Sigmoid colon (tissue), 4 donors: ENCODE results near the gene GALNT14.

Experiments used
- EP300 ChIP-seq, 4 donors: sonication (generic); formaldehyde crosslinking; IDR thresholded peaks; one replicate each; pipeline ENCODE4 v1.6.1; 2017; ENCODE audit warnings: antibody characterized with exemption in 4 of 4
- POLR2A ChIP-seq, 2 donors: fragments of 450-650 bp; IDR thresholded peaks; one replicate each; pipeline ENCODE4 v1.6.1; 2016; ENCODE audit warnings: antibody characterized with exemption in 2 of 2, mild to moderate bottlenecking in 2 of 2, moderate library complexity in 2 of 2
- TF ChIP-seq, protein P1 (sequence below), 4 experiments: fragments of 450-650 bp in 3 of 4; fragments of 200-600 bp in 1 of 4; IDR thresholded peaks; one replicate each; pipeline ENCODE4 v1.5.1; 2016 to 2019; ENCODE audit warnings: antibody characterized with exemption in 4 of 4, mild to moderate bottlenecking in 3 of 4, moderate library complexity in 2 of 4

GRCh38 chr2:31129375-31130171 is 8.7 kb downstream of the GALNT14 start:
- TF ChIP-seq POLR2A (IDR thresholded peaks at IDR 0.05) (no peak), EP300 (IDR thresholded peaks at IDR 0.05) (no peak)
- TF ChIP-seq, protein P1, sequence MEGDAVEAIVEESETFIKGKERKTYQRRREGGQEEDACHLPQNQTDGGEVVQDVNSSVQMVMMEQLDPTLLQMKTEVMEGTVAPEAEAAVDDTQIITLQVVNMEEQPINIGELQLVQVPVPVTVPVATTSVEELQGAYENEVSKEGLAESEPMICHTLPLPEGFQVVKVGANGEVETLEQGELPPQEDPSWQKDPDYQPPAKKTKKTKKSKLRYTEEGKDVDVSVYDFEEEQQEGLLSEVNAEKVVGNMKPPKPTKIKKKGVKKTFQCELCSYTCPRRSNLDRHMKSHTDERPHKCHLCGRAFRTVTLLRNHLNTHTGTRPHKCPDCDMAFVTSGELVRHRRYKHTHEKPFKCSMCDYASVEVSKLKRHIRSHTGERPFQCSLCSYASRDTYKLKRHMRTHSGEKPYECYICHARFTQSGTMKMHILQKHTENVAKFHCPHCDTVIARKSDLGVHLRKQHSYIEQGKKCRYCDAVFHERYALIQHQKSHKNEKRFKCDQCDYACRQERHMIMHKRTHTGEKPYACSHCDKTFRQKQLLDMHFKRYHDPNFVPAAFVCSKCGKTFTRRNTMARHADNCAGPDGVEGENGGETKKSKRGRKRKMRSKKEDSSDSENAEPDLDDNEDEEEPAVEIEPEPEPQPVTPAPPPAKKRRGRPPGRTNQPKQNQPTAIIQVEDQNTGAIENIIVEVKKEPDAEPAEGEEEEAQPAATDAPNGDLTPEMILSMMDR (IDR thresholded peaks at IDR 0.05): no peak
